ENCODE measurements around the gene NAA16. TPM values are rescaled to one million over a fixed set of nuclear protein-coding genes. Genes with fewer than 3 reads are reported as not detected.
A peak's percentile ranks its signal among the peaks of the same experiment; 100 is the strongest.

NAA16 gene
- total RNA-seq, 4 donors from 2014 or later = 13.8 to 22.0 (median 14.9) TPM

DNA sequence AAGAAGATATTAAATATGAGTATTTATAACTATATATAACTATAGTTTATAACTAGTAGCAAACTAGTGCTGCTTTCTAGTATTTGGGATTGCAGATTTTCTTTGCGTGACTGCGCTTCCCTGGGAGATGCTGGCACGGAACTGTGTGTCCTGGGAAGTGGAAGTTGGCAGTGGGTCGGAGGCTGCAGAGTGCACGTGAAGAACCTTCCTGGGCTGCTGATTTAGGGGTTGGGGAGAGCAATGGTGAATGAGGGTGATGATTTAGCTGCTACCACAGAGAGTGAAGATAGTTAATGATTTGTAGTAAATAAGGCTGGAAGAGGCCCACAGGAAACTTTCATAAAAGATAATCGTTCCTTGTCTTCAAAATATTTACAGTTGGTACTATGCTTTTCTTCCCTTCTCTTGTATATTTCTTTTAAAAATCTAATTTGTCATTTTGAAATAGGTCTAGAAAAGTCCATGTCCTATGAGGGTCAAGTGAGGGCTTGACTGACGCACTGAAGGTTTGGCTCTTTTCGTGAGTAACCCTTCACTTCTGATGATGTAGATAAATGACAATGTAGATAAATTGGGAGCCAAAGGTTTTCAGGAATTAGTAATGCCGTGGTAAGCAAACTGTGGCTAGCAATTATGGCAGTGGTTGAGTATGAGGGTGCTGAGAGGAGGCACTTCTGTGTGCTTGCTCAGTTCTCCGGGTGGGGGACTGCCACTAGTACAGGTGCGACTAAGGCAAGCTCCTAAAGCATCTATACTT is 3.0 kb upstream of the NAA16 start:
- DNase-seq (ENCODE audit: extremely low spot score) = no peak
- H3K4me3 ChIP-seq = no peak overlapping the region
- intact Hi-C loops (cut with DNase I) = no loop called here
- WGBS = 79% methylated on average over 11 of the region's 11 CpGs
- no peaks in the 10 kb centered on the region for H3K27me3 ChIP-seq
- no peak overlapping the region for H3K27ac ChIP-seq (replicated peaks in 1 of 4)
- H3K4me1 ChIP-seq = peaks cover 1 to 10% (median 9%) of the 10 kb centered on the region in 4 donors
- TF ChIP-seq, protein P1, sequence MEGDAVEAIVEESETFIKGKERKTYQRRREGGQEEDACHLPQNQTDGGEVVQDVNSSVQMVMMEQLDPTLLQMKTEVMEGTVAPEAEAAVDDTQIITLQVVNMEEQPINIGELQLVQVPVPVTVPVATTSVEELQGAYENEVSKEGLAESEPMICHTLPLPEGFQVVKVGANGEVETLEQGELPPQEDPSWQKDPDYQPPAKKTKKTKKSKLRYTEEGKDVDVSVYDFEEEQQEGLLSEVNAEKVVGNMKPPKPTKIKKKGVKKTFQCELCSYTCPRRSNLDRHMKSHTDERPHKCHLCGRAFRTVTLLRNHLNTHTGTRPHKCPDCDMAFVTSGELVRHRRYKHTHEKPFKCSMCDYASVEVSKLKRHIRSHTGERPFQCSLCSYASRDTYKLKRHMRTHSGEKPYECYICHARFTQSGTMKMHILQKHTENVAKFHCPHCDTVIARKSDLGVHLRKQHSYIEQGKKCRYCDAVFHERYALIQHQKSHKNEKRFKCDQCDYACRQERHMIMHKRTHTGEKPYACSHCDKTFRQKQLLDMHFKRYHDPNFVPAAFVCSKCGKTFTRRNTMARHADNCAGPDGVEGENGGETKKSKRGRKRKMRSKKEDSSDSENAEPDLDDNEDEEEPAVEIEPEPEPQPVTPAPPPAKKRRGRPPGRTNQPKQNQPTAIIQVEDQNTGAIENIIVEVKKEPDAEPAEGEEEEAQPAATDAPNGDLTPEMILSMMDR (IDR thresholded peaks at IDR 0.05) = no peak
- no peak for TF ChIP-seq POLR2AphosphoS5 (IDR thresholded peaks at IDR 0.05)
- TF ChIP-seq POLR2A (IDR thresholded peaks at IDR 0.05; ENCODE audit: low read depth) = no peak
- H3K36me3 ChIP-seq = no peaks in the 10 kb centered on the region
- no peaks in the 10 kb centered on the region for H3K9me3 ChIP-seq

DNA sequence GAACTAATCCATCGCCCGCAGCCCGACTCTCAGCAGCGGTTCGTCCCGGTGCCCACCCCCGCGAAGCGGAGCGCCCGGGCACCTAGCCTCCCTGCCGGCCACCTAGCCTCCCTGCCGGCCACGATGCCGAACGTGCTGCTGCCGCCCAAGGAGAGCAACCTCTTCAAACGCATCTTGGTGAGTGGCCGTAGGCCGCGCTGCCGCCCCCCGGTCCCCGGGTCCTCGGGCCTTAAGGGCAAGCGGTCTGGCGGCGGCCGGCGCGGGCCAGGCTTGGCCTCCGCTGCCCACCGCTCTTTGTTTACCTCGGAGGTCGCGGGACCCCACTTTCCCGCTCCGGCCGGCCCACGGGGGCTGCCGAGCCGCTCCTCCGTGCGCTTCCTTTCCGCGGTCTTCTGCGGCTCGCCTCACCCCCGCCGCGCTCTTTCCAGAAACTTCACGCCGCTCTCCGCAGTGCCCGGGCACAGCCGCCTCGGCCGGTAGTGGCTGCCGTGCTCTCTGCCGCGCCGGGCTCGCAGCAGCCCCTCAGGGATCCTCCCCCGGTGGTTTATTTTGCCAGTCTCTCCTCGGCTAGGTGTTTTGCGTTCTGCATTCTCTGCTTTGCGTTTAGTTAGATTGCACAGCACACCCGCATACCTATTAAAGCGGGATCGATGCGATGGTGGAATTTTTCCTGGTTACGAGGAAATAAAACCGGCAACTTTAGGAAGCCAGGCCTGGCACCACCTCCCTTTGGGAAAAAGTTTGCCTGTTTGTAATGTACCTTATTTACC is 524 bp downstream of the NAA16 start:
- H3K27me3 ChIP-seq = no peaks in the 10 kb centered on the region
- no peak for DNase-seq (ENCODE audit: extremely low spot score)
- intact Hi-C loops (cut with DNase I) = loop anchor here (5.0 kb wide), 1 partner anchor 49 kb away; the partner anchor contains the start of gene MTRF1

DNA sequence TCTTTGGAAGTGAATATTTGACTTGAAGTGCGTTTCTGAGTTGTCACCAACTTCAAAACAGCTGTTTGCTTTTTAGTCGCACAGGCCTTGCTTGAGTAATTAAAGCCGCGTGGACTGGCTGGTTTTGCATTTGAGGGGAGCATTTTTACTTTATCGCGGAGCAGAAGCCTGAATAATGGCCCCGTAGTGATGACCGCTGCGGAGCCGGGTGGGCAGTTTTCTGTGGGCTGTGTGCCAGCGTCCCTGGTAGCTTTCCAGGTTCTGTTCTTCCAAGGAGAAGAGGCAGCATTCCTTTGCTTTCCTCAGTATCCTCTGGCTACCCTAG is 1.1 kb downstream of the NAA16 start:
- H3K36me3 ChIP-seq = no peaks in the 10 kb centered on the region
- H3K9me3 ChIP-seq = no peaks in the 10 kb centered on the region
- TF ChIP-seq, protein P1 (IDR thresholded peaks at IDR 0.05) = no peak
- TF ChIP-seq POLR2AphosphoS5 (IDR thresholded peaks at IDR 0.05) (no peak), POLR2A (IDR thresholded peaks at IDR 0.05; ENCODE audit: low read depth) (no peak), EP300 (IDR thresholded peaks at IDR 0.05) (no peak)
- H3K27ac ChIP-seq (replicated peaks in 1 of 4) = peak overlapping the region; percentile 91 to 97 (median 94)
- H3K4me3 ChIP-seq = peak overlapping the region; percentile 87 to 98 (median 92)
- H3K27me3 ChIP-seq = no peaks in the 10 kb centered on the region
- intact Hi-C loops (cut with DNase I) = loop anchor here (5.0 kb wide), 1 partner anchor 50 kb away; the partner anchor contains the start of gene MTRF1
- WGBS = 2% methylated on average over 11 of the region's 11 CpGs
- peaks cover 20 to 49% (median 48%) of the 10 kb centered on the region in 4 donors for H3K4me1 ChIP-seq
- no peak for DNase-seq (ENCODE audit: extremely low spot score)

More for the DNA sequence above, 524 bp downstream of the NAA16 start:
- H3K4me1 ChIP-seq = peaks cover 20 to 44% (median 44%) of the 10 kb centered on the region in 4 donors
- H3K4me3 ChIP-seq = peak overlapping the region; percentile 87 to 98 (median 92)
- peak in 1 of 2 donors; percentile 23 for TF ChIP-seq POLR2AphosphoS5 (IDR thresholded peaks at IDR 0.05)
- peak; percentile 6 for TF ChIP-seq POLR2A (IDR thresholded peaks at IDR 0.05; ENCODE audit: low read depth)
- no peak for TF ChIP-seq EP300 (IDR thresholded peaks at IDR 0.05)
- TF ChIP-seq, protein P1 (IDR thresholded peaks at IDR 0.05) = peak in 1 of 3 experiments; percentile 3
- H3K27ac ChIP-seq (replicated peaks in 1 of 4) = peak overlapping the region; percentile 91 to 97 (median 94)
- WGBS = under 1% methylated on average over 64 of the region's 73 CpGs
- no peaks in the 10 kb centered on the region for H3K36me3 ChIP-seq
- no peaks in the 10 kb centered on the region for H3K9me3 ChIP-seq

DNA sequence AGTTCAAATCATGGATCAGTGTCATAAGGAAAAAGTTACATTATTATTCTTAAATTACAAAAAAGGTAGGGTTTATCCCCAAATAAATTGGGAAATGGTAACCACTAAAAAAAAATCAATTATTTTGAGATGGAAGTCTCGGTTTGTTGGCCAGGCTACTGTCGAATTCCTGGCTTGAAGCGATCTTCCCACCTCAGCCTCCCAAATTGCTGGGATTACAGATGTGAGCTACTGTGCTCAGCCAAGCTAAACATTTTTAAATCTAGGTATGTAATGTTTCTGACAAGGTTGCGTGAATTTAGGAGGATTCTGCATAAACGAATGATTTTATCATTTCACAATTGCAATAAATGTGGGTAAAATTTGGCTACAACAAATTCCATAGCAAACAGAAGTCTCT is 2.0 kb downstream of the NAA16 start:
- H3K27ac ChIP-seq (replicated peaks in 1 of 4) = peak overlapping the region; percentile 91 to 97 (median 94)
- no peaks in the 10 kb centered on the region for H3K36me3 ChIP-seq
- WGBS = 41% methylated on average over 5 of the region's 5 CpGs
- DNase-seq (ENCODE audit: extremely low spot score) = no peak
- H3K9me3 ChIP-seq = no peaks in the 10 kb centered on the region
- peak overlapping the region; percentile 87 to 98 (median 92) for H3K4me3 ChIP-seq
- H3K4me1 ChIP-seq = peaks cover 24 to 59% (median 57%) of the 10 kb centered on the region in 4 donors
- no peaks in the 10 kb centered on the region for H3K27me3 ChIP-seq
- TF ChIP-seq POLR2AphosphoS5 (IDR thresholded peaks at IDR 0.05) (no peak), EP300 (IDR thresholded peaks at IDR 0.05) (no peak), POLR2A (IDR thresholded peaks at IDR 0.05; ENCODE audit: low read depth) (no peak)
- TF ChIP-seq, protein P1 (IDR thresholded peaks at IDR 0.05) = no peak
- intact Hi-C loops (cut with DNase I) = loop anchor here (5.0 kb wide), 1 partner anchor 51 kb away; the partner anchor contains the start of gene MTRF1
